Left forelimb (tissue), 1 donor: Measurements from ENCODE around the gene CDC73.
A peak's percentile ranks its signal among the peaks of the same experiment; 100 is the strongest.

Experiments
- DNase-seq: peaks from one replicate; pipeline ENCODE4 v3.0.0-alpha.2; 2018; ENCODE audit warnings: low spot score

CDC73 gene

GRCh38 chr1:193121616-193122593, at the start of gene CDC73:
TSS of gene CDC73 (plus strand) at chr1:193122031. CDS start at chr1:193122201, 170 bp downstream.
- DNase-seq, result peak; percentile 98

DNA sequence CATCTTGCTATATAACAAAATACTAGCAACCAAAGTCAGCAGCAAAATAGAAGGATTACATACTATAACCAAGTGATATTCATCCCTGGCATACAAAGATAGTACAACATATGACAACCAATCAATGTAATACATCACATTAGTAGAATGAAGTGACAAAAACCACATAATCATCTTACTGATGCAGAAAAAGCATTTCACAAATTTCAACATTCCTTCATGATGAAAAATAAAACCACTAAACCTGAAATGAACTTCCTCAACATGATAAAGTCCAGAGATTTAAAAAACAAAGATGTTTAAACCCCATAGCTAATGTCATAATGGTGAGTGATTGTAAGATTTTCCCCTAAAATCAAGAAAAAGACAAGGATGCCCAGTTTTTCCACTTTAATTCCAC, 43.8 kb upstream of the CDC73 start:
- no peak for DNase-seq

GRCh38 chr1:193079187-193079586, 42.6 kb upstream of the CDC73 start:
- DNase-seq, result no peak

DNA sequence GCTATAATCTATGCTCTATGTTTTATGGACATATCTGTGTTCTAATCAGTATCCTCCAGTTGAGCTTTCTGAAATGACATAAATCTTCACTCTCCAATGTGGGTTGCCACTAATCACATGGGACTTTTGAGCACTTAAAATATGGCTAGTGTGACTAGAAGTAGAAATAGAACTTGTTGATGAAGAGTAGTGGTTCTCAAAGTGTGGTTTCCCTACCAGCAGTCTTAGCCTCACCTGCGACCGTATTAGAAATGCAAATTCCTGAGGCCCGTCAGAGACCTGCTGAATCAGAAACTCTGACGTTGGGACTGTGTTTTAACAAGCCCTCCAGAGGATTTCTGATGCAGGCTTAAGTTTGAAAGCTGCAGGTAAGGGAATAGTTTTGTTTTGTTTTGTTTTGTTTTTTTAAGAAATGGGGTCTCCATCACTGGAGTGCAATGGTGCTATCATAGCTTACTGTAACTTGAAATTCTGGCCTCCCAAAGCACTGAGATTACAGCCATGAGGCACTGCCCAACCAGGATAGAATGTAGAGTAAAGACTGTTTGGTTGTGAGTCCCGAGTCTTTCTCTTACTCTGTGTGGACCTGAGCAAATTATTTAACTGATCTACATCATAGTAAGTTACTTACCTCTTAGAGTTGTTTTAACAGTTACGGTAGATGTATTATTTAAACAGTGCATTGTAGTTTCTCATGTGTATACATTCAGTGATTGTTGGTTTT, 38.3 kb upstream of the CDC73 start:
- no peak for DNase-seq

- DNase-seq, result no peak
Measured at GRCh38 chr1:193085263-193085662, 36.6 kb upstream of the CDC73 start.

- no peak for DNase-seq
Measured at GRCh38 chr1:193086342-193086741, 35.5 kb upstream of the CDC73 start.

DNA sequence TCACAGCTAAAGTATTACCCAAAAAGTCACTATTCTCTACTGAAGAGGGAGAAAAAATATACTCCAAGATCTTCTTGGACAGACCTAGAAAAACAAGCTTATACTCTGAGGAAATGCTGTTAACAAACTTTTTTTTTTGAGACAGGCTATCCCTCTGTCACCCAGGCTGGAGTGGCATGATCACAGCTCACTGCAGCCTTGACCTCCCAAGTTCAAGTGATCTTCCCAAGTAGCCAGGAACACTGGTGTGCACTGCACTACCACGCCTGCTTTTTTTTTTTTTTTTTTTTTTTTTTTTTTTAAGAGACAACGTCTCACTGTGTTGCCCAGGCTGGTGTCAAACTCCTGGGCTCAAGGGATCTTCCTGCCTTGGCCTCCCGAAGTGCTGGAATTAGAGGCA, 33.9 kb upstream of the CDC73 start:
- DNase-seq, result no peak

GRCh38 chr1:193090865-193091264, 31.0 kb upstream of the CDC73 start:
- DNase-seq, result no peak

- DNase-seq, result no peak
Measured at GRCh38 chr1:193094112-193094511, 27.7 kb upstream of the CDC73 start.

DNA sequence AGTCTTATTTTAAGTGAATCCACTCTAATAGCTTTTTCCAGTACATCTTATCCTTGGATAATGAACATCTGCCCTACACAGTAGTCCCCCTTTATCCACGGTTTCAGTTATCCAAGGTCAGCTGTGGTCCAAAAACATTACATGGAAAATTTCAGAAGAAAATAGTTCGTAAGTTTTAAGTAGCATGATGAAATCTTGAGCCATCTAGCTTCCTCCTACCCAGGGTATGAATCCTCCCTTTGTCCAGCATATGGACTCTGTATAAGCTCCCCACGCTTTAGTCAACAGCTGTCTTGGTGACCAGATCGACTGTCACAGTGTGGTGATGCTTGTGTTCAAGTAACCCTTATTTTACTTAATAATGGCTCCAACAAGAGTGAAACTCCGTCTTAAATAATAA, 19.2 kb upstream of the CDC73 start:
- DNase-seq, result no peak

DNA sequence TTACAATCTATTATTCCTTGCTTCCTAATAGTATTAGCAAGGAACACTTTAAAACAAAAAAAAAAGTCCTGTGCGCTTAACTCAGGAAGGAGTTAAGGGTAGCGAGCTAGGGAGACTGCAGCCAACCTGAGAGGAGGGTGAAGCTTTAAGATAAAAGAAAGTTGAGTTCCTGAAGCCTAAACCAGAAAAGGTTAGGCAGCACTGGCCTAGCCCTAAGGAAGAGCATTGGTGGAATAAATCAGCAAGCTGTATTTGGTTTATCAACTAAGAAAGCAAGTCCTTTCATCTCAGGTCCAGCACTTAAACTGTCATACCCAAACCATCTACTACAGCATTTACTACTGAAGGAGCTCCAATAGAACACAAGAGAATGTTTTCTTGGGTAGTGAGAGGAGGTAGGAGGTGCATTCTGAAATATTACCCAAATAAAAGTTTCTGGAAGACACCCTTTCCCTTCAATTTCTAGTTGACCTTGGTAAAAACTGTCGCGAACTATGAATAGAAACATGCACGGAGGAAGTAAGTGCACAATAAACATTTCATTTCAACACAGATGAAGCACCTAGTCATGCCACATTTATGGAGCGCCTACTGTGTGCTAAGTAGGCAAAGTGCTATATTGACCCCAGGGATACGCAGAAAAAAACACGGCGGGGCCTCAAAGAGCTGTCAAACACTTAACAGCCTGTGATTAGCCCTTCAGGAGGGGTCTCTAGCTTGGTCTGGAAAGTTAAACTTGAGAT, 17.9 kb upstream of the CDC73 start:
- DNase-seq, result no peak

DNA sequence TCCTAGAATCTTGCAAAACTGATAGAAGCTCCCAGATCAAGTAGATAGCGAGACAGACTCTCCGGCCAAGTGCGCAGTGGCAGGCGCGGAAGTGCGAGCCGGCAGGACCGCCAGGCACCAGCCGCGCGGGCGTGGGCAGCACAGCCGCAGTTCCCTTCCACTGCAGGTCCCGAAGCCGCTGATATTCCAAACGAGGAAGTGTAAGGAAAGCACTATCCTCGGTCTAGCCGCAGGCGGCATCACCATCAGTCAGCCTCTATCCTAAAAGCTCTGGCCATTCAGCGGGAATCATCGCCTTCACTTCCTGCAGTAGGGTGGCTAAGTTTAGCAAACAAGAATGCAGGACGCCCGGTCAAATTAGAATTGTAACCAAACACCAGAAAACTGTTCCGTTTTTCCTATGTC, 17.3 kb upstream of the CDC73 start:
- peak; percentile 72 for DNase-seq

DNA sequence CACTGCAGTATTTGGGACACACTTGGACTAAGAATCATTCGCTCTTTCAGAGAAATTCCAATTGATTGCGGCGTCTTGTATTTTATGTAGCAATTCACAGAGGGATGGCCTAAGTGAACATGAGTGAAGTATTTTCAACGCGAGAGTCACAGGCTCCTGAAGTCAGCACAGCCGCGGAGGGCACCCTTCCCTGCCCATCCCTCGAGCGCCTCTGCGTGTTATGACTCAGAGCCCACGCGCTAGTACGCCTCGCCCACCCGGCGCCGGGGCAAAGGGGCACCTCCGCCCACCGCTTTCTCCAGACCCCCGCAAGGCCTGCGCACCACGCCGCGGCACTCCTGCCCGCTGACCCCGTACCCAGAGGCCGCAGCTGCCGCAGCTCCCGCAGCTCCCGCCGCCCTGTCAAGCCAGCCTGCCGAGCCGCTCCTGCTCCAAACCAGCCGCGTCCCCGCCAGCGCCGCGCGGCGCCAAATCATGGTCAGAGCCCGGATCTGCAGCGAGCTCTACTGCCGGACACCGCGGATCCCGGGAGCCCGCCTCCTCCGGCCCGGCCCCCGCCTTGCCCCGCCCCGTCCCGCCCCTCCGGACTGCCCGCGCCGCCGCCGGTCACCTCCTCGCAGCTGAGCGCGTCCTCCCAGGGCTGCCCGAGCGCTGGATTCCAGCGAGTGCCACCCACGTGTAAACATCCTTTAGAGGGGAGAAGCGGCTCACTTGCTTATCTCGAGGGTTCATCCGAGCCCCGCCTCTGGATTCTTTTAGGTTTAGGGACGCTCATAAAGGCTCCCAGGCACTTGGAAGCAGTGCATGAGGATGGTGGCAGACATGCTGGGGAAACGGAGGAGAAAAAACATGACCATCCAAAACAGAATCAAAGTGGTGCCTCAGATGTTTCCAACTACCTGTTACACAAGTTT, 16.7 kb upstream of the CDC73 start, which contains the start of gene GLRX2:
Gene GLRX2, minus strand, starts transcription at position 508 of the 914 bp plus-strand sequence. Its CDS starts 32 bp downstream, at position 476.
- peak; percentile 93 for DNase-seq

GRCh38 chr1:193105821-193106177, 16.0 kb upstream of the CDC73 start:
- DNase-seq, result no peak

DNA sequence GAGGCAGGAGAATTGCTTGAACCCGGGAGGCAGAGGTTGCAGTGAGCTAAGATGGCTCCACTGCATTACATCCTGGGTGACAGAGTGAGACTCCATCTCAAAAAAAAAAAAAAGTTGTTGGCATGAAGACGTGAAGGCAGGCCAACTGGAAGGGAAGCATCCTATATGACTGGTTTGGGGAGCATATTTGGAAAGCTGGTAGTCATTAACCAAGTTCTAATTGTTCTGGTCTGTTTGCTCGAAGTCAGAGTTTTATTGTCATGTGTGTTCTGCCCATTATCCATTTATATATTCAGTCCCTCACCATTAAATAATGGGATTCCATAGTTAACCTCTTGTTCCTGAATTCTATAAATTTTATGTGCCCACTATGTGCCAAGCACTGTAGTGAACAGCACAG, 13.4 kb upstream of the CDC73 start:
- no peak for DNase-seq

DNA sequence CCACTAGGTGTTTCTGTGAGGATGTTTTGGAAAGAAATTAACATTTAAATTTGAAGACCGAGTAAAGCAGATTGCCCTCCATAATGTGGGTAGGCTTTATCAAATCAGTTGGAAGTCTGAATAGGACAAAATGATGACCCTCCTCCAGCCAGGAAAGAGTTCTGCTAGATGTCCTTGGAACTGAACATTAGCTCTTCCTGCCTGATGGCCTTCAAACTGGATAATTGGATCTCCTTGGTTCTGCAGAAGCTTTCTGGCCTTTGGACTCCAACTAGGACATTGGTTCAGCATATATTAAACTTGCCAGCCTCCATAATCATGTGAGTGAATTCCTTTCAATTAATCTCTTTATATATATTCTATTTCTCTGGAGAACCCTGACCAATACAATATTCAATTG, 12.2 kb upstream of the CDC73 start:
- no peak for DNase-seq

GRCh38 chr1:193110246-193110645, 11.6 kb upstream of the CDC73 start:
- DNase-seq, result no peak

- no peak for DNase-seq
Measured at GRCh38 chr1:193110864-193111263, 11.0 kb upstream of the CDC73 start.

- DNase-seq, result no peak
Measured at GRCh38 chr1:193111641-193112090, 10.2 kb upstream of the CDC73 start.

GRCh38 chr1:193113258-193113991, 8.4 kb upstream of the CDC73 start:
- DNase-seq, result no peak

- DNase-seq, result no peak
Measured at GRCh38 chr1:193113992-193114332, 7.9 kb upstream of the CDC73 start.
